AG09309 (cell line): ENCODE results near the gene POLK.

Experiments used
- DNase-seq: peaks from one replicate; pipeline ENCODE4 v3.0.0-alpha.2; 2010; ENCODE audit warnings: low read depth
- H3K4me3 ChIP-seq: 2 replicates; pipeline ENCODE4 v1.5.1; 2011; ENCODE audit warnings: mild to moderate bottlenecking, low read depth, low read length, moderate library complexity; ENCODE audit not compliant: control insufficient read depth
- TF ChIP-seq, protein P1 (sequence below): IDR thresholded peaks from 2 replicates; pipeline ENCODE4 v1.5.1; 2011; ENCODE audit warnings: mild to moderate bottlenecking, low read depth, low read length, inconsistent platforms; ENCODE audit not compliant: insufficient read depth, control insufficient read depth; ENCODE audit errors: missing control alignments

POLK gene

DNA sequence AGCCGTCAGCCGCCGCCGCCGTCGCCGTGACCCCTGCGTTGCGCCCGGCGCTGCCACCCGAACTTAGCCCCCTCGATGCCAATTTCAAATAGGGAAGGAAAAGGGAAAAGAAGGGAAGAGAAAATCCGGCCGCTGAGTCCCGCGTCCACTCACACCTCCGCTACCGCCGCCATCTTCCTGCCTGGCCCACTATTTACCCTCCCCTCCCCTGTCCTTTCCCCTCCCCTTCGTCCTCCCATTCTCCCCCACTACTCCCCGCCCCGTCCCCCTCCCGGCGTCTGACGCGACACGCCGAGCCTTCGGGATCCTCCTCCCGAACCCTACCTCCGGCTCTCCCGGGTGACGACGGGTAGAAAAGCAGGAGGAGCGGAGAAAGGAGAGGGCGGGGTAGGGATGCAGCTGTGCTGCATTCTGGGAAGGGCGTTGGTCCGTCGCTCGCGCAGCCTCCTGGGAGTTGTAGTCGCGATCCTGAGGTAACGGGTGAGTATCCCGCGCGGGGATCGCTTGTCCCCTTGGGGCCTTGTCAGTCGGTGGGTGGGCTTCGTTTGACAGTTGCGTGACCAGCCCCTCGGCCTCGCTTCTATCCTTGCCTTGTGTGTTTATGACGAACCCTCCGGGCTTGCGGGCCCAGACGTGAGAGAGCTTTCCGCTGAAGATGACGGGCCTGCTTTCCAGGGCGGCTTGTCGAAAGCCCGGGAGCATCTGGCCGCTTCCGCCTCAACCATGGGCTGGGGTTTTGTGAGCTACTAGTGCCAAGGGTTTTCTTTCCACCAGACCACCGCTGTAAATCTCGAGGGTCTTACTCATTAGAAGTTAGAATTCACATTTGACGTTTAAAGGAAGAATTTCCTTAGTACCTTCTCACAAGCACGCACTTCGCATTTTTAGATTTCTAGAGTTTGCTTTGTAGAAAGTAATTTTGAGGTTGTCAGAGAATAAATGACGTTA, at the start of gene POLK, which contains the start of gene CERT1:
TSS of gene POLK (plus strand) at position 457 of the 948 bp plus-strand sequence.
TSS of gene CERT1 (minus strand) at position 195 of the 948 bp plus-strand sequence. CDS start 422 bp downstream, outside the sequence.
- TF ChIP-seq, protein P1, sequence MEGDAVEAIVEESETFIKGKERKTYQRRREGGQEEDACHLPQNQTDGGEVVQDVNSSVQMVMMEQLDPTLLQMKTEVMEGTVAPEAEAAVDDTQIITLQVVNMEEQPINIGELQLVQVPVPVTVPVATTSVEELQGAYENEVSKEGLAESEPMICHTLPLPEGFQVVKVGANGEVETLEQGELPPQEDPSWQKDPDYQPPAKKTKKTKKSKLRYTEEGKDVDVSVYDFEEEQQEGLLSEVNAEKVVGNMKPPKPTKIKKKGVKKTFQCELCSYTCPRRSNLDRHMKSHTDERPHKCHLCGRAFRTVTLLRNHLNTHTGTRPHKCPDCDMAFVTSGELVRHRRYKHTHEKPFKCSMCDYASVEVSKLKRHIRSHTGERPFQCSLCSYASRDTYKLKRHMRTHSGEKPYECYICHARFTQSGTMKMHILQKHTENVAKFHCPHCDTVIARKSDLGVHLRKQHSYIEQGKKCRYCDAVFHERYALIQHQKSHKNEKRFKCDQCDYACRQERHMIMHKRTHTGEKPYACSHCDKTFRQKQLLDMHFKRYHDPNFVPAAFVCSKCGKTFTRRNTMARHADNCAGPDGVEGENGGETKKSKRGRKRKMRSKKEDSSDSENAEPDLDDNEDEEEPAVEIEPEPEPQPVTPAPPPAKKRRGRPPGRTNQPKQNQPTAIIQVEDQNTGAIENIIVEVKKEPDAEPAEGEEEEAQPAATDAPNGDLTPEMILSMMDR: no peak
- peak; percentile 92 for DNase-seq
- peak within 1 kb of the TSS; percentile 97 for H3K4me3 ChIP-seq

GRCh38 chr5:75463726-75464125, 48.0 kb upstream of the POLK start:
- no peak overlapping the region for H3K4me3 ChIP-seq
- no peak for DNase-seq
- TF ChIP-seq, protein P1: no peak

DNA sequence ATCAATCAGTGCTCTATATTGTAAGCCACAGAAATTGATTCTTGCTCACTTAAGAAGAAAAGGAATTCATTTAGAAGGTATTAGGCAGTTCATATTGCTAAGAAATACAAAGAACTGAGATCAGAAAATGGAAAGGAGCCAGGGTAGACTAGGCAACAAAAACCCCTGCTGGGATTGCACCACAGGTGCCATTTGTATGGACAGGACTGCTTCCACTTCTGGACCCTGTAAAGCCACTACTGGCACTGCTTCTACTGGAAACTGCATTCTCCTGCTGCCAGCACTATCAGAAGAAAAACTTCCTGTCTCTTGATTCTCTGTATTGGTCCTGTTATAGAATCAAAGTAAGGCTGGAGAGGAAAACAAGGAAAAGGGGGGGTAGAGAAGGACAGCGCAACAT, 46.2 kb upstream of the POLK start:
- TF ChIP-seq, protein P1: no peak
- DNase-seq: peak; percentile 1
- H3K4me3 ChIP-seq: no peak overlapping the region

DNA sequence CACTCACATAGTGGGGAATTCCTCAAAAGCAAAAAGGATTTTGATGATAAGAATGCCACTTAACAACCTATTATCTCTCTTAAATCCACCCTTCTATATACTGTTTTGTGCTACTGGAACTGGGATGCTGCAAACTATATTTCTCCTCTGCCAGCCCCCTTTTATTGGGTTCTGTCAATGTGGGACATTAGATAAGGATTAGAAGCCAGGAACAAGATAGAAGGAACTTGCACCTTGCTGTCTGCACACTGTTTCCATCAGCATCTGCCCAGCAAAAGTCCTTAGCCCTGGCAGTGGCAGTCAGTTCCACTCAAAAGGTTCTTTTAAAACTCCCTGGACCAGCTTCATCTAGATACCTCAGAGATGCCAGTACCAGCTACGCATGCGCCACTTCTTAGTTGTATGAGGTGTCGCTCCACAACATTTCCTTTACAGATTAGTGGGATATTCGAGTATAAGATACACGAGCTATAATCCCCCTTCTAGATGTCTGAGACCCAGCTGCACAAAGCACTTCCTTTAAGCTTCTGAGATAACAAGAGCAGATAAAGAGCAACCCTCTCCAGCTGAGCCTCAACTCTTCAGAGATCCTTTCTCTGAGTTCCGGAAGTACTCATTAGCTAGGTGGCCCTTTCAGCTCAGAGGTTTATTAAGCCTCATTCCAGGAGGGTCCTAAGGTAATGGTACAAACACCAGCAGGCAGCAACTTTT, 45.5 kb upstream of the POLK start:
- no peak overlapping the region for H3K4me3 ChIP-seq
- TF ChIP-seq, protein P1: no peak
- no peak for DNase-seq

- no peak for DNase-seq
- TF ChIP-seq, protein P1: no peak
- H3K4me3 ChIP-seq: no peak overlapping the region
These were observed 43.1 kb upstream of the POLK start for GRCh38 chr5:75468593-75468992.

GRCh38 chr5:75469017-75469416, 42.7 kb upstream of the POLK start:
- no peak overlapping the region for H3K4me3 ChIP-seq
- TF ChIP-seq, protein P1: no peak
- no peak for DNase-seq
